IPS-11a (cell line): Measurements from ENCODE around the gene ELANE.
A peak's percentile ranks its signal among the peaks of the same experiment; 100 is the strongest.
"Not testable (repeated sequence)": the region's sequence is repeated elsewhere in the genome, so short reads cannot be mapped to it uniquely, and the experiment has no call there.

ENCODE experiments used
- H3K4me3 ChIP-seq: one replicate; pipeline ENCODE4 v1.5.1; 2013; ENCODE audit warnings: low read depth, low read length, control low read depth

Gene ELANE

GRCh38 chr19:813219-814151 lies 38.6 kb upstream of the ELANE start:
- no peak overlapping the region for H3K4me3 ChIP-seq

- H3K4me3 ChIP-seq = no peak overlapping the region
Observed at GRCh38 chr19:814152-815078, 37.7 kb upstream of the ELANE start.

GRCh38 chr19:815079-815774 lies 36.9 kb upstream of the ELANE start:
- no peak overlapping the region for H3K4me3 ChIP-seq

GRCh38 chr19:815775-816499 lies 36.2 kb upstream of the ELANE start:
- no peak overlapping the region for H3K4me3 ChIP-seq

GRCh38 chr19:816500-816857 lies 35.6 kb upstream of the ELANE start:
- no peak overlapping the region for H3K4me3 ChIP-seq

GRCh38 chr19:820212-820611 lies 31.9 kb upstream of the ELANE start:
- H3K4me3 ChIP-seq = not testable (repeated sequence)

GRCh38 chr19:821231-821824 lies 30.8 kb upstream of the ELANE start:
- peak overlapping the region; percentile 35 for H3K4me3 ChIP-seq

- H3K4me3 ChIP-seq = peak within 1 kb of the TSS; percentile 35
Observed at GRCh38 chr19:821825-822503, 30.1 kb upstream of the ELANE start, which contains the start of gene PLPPR3. Gene PLPPR3 (minus strand): TSS chr19:821955. CDS start chr19:821559, 396 bp downstream.

GRCh38 chr19:823565-824121 lies 28.5 kb upstream of the ELANE start:
- no peak overlapping the region for H3K4me3 ChIP-seq

- no peak overlapping the region for H3K4me3 ChIP-seq
Observed at GRCh38 chr19:824885-825284, 27.2 kb upstream of the ELANE start.

- H3K4me3 ChIP-seq = no peak overlapping the region
Observed at GRCh38 chr19:825897-826644, 26.0 kb upstream of the ELANE start.

- no peak overlapping the region for H3K4me3 ChIP-seq
Observed at GRCh38 chr19:827314-827709, 24.8 kb upstream of the ELANE start.

- H3K4me3 ChIP-seq = no peak within 1 kb of the TSS
Observed at GRCh38 chr19:827710-828321, 24.3 kb upstream of the ELANE start, which contains the start of gene AZU1. Gene AZU1 (plus strand): TSS chr19:827837. CDS start chr19:827847, 10 bp downstream.

GRCh38 chr19:829129-829758 lies 22.9 kb upstream of the ELANE start:
- H3K4me3 ChIP-seq = no peak overlapping the region

GRCh38 chr19:831407-832369 lies 20.4 kb upstream of the ELANE start:
- no peak overlapping the region for H3K4me3 ChIP-seq

GRCh38 chr19:834216-834615 lies 17.9 kb upstream of the ELANE start:
- H3K4me3 ChIP-seq = no peak overlapping the region
